ENCODE measurements around the gene TTLL9. TPM values are rescaled to one million over a fixed set of nuclear protein-coding genes. Genes with fewer than 3 reads are reported as not detected.
"Not testable (repeated sequence)": the region's sequence is repeated elsewhere in the genome, so short reads cannot be mapped to it uniquely, and the experiment has no call there.

TTLL9 gene
- total RNA-seq, 4 donors from 2014 or later = 0.09 to 0.38 TPM; not detected in 2

GRCh38 chr20:31824554-31825313 is 45.7 kb upstream of the TTLL9 start:
- WGBS, 2 donors = 73 to 85% methylated on average over 14 of the region's 14 CpGs
- H3K27me3 ChIP-seq = peaks cover 0 to 7% (median 0%) of the 10 kb centered on the region in 4 donors
- no peak for TF ChIP-seq POLR2A (IDR thresholded peaks at IDR 0.05)
- TF ChIP-seq CTCF (IDR thresholded peaks at IDR 0.05) = no peak
- intact Hi-C loops (cut with DNase I) = loop anchor here (10.0 kb wide), 1 partner anchor 200 kb away; no protein-coding TSS in a partner anchor
- H3K36me3 ChIP-seq = no peaks in the 10 kb centered on the region
- peaks cover 7 to 13% (median 9%) of the 10 kb centered on the region in 3 donors for H3K4me1 ChIP-seq
- no peak for DNase-seq
- no peaks in the 10 kb centered on the region for H3K9me3 ChIP-seq
- no peak overlapping the region for H3K4me3 ChIP-seq
- no peak overlapping the region for H3K27ac ChIP-seq

GRCh38 chr20:31826074-31826473 is 44.4 kb upstream of the TTLL9 start:
- TF ChIP-seq POLR2A (IDR thresholded peaks at IDR 0.05) (no peak), CTCF (IDR thresholded peaks at IDR 0.05) (no peak)
- no peak for DNase-seq
- no peak overlapping the region for H3K27ac ChIP-seq
- H3K27me3 ChIP-seq = peaks cover 0 to 3% (median 0%) of the 10 kb centered on the region in 4 donors
- no peaks in the 10 kb centered on the region for H3K36me3 ChIP-seq
- H3K4me1 ChIP-seq = peaks cover 7 to 13% (median 9%) of the 10 kb centered on the region in 3 donors
- WGBS, 2 donors = 71 to 89% methylated on average over 5 of the region's 5 CpGs
- no peak overlapping the region for H3K4me3 ChIP-seq
- no peaks in the 10 kb centered on the region for H3K9me3 ChIP-seq
- intact Hi-C loops (cut with DNase I) = loop anchor here (10.0 kb wide), 1 partner anchor 199 kb away; no protein-coding TSS in a partner anchor

GRCh38 chr20:31827059-31827458 is 43.4 kb upstream of the TTLL9 start:
- WGBS, 2 donors = 48 to 71% methylated on average over 2 of the region's 2 CpGs
- intact Hi-C loops (cut with DNase I) = loop anchor here (10.0 kb wide), 1 partner anchor 198 kb away; no protein-coding TSS in a partner anchor
- H3K36me3 ChIP-seq = no peaks in the 10 kb centered on the region
- no peaks in the 10 kb centered on the region for H3K27me3 ChIP-seq
- no peak for TF ChIP-seq CTCF (IDR thresholded peaks at IDR 0.05)
- TF ChIP-seq POLR2A (IDR thresholded peaks at IDR 0.05) = no peak
- peaks cover 7 to 13% (median 9%) of the 10 kb centered on the region in 3 donors for H3K4me1 ChIP-seq
- H3K4me3 ChIP-seq = no peak overlapping the region
- DNase-seq = no peak
- no peaks in the 10 kb centered on the region for H3K9me3 ChIP-seq
- H3K27ac ChIP-seq = no peak overlapping the region

- not testable (repeated sequence) for H3K4me1 ChIP-seq, H3K9me3 ChIP-seq, H3K4me3 ChIP-seq, H3K27me3 ChIP-seq, H3K36me3 ChIP-seq, H3K27ac ChIP-seq, DNase-seq
- WGBS, 2 donors = 92% methylated on average over 8 to 9 of the region's 11 CpGs
- intact Hi-C loops (cut with DNase I) = loop anchor here (10.0 kb wide), 1 partner anchor 197 kb away; no protein-coding TSS in a partner anchor
Measured at GRCh38 chr20:31828016-31828415, 42.4 kb upstream of the TTLL9 start.

DNA sequence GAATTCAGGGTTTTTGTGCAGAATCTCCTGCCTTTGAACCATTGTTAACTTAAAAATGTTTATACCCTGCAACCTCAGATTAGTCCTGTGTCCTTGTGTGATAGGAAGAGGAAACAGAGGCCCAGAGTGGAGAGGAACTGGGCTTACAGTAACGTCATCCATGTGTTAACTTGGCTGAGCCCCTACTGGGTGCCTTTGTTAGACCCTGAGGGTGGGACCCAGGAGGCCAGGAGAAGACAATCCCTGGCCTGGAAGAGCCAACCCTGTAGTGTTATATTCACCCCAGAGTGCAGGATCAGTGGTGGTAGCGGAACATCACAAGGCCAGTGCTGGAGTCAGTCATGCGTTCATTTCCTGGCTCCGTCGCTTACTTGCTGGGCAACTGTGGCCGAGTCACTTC is 40.7 kb upstream of the TTLL9 start:
- no peaks in the 10 kb centered on the region for H3K4me1 ChIP-seq
- H3K27me3 ChIP-seq = peaks cover 0 to 14% (median 0%) of the 10 kb centered on the region in 4 donors
- intact Hi-C loops (cut with DNase I) = loop anchor here (10.0 kb wide), 1 partner anchor 195 kb away; no protein-coding TSS in a partner anchor
- no peaks in the 10 kb centered on the region for H3K36me3 ChIP-seq
- DNase-seq = no peak
- no peak overlapping the region for H3K27ac ChIP-seq
- 61 to 64% methylated on average over 4 to 6 of the region's 6 CpGs for WGBS, 2 donors
- TF ChIP-seq CTCF (IDR thresholded peaks at IDR 0.05) (no peak), POLR2A (IDR thresholded peaks at IDR 0.05) (no peak)
- no peak overlapping the region for H3K4me3 ChIP-seq
- no peaks in the 10 kb centered on the region for H3K9me3 ChIP-seq

All from esophagus squamous epithelium (tissue), 5 donors.